ENCODE results near the gene FYB1.

Gene FYB1

GRCh38 chr5:39203275-39203922 is 16.0 kb downstream of the FYB1 start:
- DNase-seq, result no peak

GRCh38 chr5:39202597-39203274 is 16.6 kb downstream of the FYB1 start:
- DNase-seq, result no peak

- DNase-seq, result no peak
Observed at GRCh38 chr5:39201781-39202596, 17.4 kb downstream of the FYB1 start.

- no peak for DNase-seq
Observed at GRCh38 chr5:39201160-39201780, 18.1 kb downstream of the FYB1 start.

- DNase-seq, result no peak
Observed at GRCh38 chr5:39200081-39200480, 19.3 kb downstream of the FYB1 start.

GRCh38 chr5:39199335-39199734 is 20.0 kb downstream of the FYB1 start:
- DNase-seq, result no peak

GRCh38 chr5:39198127-39198526 is 21.2 kb downstream of the FYB1 start:
- DNase-seq, result no peak

- DNase-seq, result no peak
Observed at GRCh38 chr5:39197556-39197955, 21.8 kb downstream of the FYB1 start.

GRCh38 chr5:39195198-39195826 is 24.1 kb downstream of the FYB1 start:
- no peak for DNase-seq

GRCh38 chr5:39194466-39195136 is 24.8 kb downstream of the FYB1 start:
- DNase-seq, result no peak

- DNase-seq, result no peak
Observed at GRCh38 chr5:39193553-39194465, 25.6 kb downstream of the FYB1 start.

- no peak for DNase-seq
Observed at GRCh38 chr5:39192450-39193160, 26.8 kb downstream of the FYB1 start.

- no peak for DNase-seq
Observed at GRCh38 chr5:39191216-39191615, 28.1 kb downstream of the FYB1 start.

- no peak for DNase-seq
Observed at GRCh38 chr5:39190311-39191102, 28.9 kb downstream of the FYB1 start.

GRCh38 chr5:39189292-39189955 is 29.9 kb downstream of the FYB1 start:
- no peak for DNase-seq

- no peak for DNase-seq
Observed at GRCh38 chr5:39187831-39188731, 31.3 kb downstream of the FYB1 start.

GRCh38 chr5:39186722-39187539 is 32.4 kb downstream of the FYB1 start:
- no peak for DNase-seq

All from DMS79 treated with DMSO at 0.1 percent for 48 hours (cell line).